ENCODE measurements around the gene UBE2G1.

The UBE2G1 gene

DNA sequence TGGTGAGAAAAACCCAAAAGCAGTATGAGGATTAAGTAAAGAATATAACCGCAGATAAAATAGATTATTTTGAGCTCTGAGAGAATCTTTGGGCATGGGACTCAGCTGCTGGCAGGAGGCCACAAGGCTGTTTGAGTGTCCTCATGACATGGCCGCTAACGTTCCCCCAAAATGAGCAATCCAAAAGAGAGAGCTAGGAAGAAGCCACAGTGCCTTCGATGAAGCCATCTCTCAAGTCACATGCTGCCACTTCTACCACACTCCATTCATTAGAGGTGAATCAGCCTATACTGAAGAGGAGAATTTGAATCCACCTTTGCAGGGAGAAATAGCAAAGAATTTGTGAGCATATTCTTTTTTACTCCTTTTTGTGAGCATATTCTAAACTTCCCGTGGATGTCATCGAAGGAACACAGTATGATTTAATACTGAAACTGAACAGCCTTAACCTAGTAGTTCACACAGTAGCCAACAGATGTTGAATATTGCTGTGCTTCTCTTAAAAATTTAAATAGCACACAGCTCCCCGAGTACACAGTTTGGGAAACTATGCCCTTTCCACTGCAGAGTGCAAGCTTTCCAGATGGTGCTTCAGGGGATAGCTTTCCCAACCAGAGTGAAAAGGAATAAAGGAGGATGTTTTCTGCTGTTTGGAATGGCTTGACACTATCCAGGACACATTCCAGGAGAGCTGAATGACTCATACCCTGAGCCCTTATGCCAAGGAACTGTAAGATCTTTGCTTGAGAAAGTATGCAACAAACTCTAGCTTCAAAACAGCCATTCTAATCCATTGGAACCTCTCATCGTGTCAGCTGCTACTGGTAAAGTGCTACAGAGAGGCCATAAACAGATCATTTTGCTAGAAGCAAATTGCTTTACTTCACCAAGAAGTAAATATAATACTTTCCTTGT is 136.6 kb downstream of the UBE2G1 start:
- WGBS (ENCODE audit: insufficient coverage), result 100% methylated on average over 5 of the region's 8 CpGs
- Histone ChIP-seq H3K4me3 (ENCODE audit: control insufficient read depth in 1 of 7, extremely low read depth in 1 of 7, insufficient read depth in 4 of 7, low read depth in 2 of 7, low read length in 6 of 7) (no peak overlapping the region), H3K9me3 (ENCODE audit: control extremely low read depth in 1 of 5, control insufficient read depth in 4 of 5, insufficient read depth in 2 of 5, low read depth in 1 of 5, low read length in 4 of 5) (no peaks in the 10 kb centered on the region), H3K4me1 (ENCODE audit: control extremely low read depth in 1 of 4, control insufficient read depth in 4 of 4, insufficient read depth in 4 of 4, low read length in 3 of 4) (no peaks in the 10 kb centered on the region), H3K27ac (ENCODE audit: insufficient read depth in 1 of 2, low read depth in 1 of 2, low read length in 2 of 2, poor library complexity in 1 of 2, severe bottlenecking in 2 of 2) (no peak overlapping the region), H3K27me3 (replicated peaks in 2 of 5; ENCODE audit: control insufficient read depth in 4 of 5, insufficient read depth in 5 of 5, low read length in 4 of 5) (no peaks in the 10 kb centered on the region), H3K36me3 (ENCODE audit: control insufficient read depth in 4 of 4, insufficient read depth in 4 of 4, low read length in 3 of 4) (peaks cover 12 to 46% (median 28%) of the 10 kb centered on the region in 4 experiments)
- no peak for DNase-seq
- POLR2A ChIA-PET, result interaction anchor here (0.6 kb wide), 1 partner anchor 151 kb away, joined by 9 read pairs; no protein-coding TSS in a partner anchor
- CTCF ChIA-PET, result interaction anchor here (1.1 to 2.2 kb wide), 6 partner anchors 9 to 186 kb away, joined by 3 to 13 read pairs (median 7); no protein-coding TSS in a partner anchor

DNA sequence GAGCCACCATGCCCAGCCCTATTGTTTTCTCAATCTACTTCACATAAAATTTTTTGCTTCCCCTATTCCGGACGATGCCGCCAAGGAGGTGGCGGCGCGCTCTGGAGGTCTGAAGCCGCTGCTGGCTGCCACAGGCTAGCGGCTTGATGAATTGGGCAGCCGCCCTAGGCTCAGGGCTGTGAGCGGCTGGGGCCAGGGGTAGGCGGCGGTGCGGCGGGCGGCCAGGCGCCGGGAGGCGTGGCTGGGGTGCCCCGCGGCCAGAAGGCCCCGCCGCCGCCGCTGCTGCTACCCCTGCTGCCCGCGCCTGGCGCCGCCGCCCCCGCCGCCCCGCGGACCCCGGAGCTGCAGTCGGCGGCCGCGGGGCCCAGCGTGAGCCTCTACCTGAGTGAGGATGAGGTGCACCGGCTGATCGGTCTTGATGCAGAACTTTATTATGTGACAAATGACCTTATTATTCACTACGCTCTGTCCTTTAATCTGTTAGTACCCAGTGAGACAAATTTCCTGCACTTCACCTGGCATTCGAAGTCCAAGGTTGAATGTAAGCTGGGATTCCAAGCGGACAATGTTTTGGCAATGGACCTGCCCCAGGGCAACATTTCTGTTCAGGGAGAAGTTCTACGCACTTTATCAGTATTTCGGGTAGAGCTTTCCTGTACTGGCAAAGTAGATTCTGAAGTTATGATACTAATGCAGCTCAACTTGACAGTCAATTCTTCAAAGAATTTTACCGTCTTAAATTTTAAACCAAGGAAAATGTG is 144.4 kb downstream of the UBE2G1 start:
- CTCF ChIA-PET, result interaction anchor here (0.8 kb wide), 1 partner anchor 18 kb away, joined by 3 read pairs; no protein-coding TSS in a partner anchor
- Histone ChIP-seq H3K27ac (ENCODE audit: insufficient read depth in 1 of 2, low read depth in 1 of 2, low read length in 2 of 2, poor library complexity in 1 of 2, severe bottlenecking in 2 of 2) (no peak overlapping the region), H3K9me3 (ENCODE audit: control extremely low read depth in 1 of 5, control insufficient read depth in 4 of 5, insufficient read depth in 2 of 5, low read depth in 1 of 5, low read length in 4 of 5) (no peaks in the 10 kb centered on the region), H3K27me3 (replicated peaks in 2 of 5; ENCODE audit: control insufficient read depth in 4 of 5, insufficient read depth in 5 of 5, low read length in 4 of 5) (no peaks in the 10 kb centered on the region), H3K4me1 (ENCODE audit: control extremely low read depth in 1 of 4, control insufficient read depth in 4 of 4, insufficient read depth in 4 of 4, low read length in 3 of 4) (no peaks in the 10 kb centered on the region), H3K36me3 (ENCODE audit: control insufficient read depth in 4 of 4, insufficient read depth in 4 of 4, low read length in 3 of 4) (peaks cover 2 to 17% (median 10%) of the 10 kb centered on the region in 4 experiments), H3K4me3 (ENCODE audit: control insufficient read depth in 1 of 7, extremely low read depth in 1 of 7, insufficient read depth in 4 of 7, low read depth in 2 of 7, low read length in 6 of 7) (no peak overlapping the region)
- no peak for DNase-seq
- POLR2A ChIA-PET, result no interaction called here
- 93% methylated on average over 43 of the region's 47 CpGs for WGBS (ENCODE audit: insufficient coverage)

DNA sequence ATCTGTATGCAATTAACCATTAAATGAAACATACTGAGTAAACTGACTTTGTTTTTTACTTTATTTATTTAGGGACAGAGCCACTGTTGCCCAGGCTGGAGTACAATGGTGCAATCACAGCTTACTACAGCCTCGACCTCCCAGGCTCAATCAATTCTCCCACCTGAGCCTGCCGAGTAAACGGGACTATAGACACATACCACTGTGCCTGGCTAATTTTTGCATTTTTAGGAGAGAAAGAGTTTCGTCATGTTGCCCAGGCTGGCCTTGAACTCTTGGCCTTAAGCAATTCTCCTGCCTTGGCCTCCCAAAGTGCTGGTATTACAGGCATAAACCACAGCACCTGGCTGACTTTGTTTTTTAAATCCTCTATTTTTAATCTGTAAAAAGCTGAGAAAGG is 145.3 kb downstream of the UBE2G1 start:
- 92% methylated on average over 4 of the region's 4 CpGs for WGBS (ENCODE audit: insufficient coverage)
- Histone ChIP-seq H3K4me3 (ENCODE audit: control insufficient read depth in 1 of 7, extremely low read depth in 1 of 7, insufficient read depth in 4 of 7, low read depth in 2 of 7, low read length in 6 of 7) (no peak overlapping the region), H3K9me3 (ENCODE audit: control extremely low read depth in 1 of 5, control insufficient read depth in 4 of 5, insufficient read depth in 2 of 5, low read depth in 1 of 5, low read length in 4 of 5) (no peaks in the 10 kb centered on the region), H3K27me3 (replicated peaks in 2 of 5; ENCODE audit: control insufficient read depth in 4 of 5, insufficient read depth in 5 of 5, low read length in 4 of 5) (no peaks in the 10 kb centered on the region), H3K4me1 (ENCODE audit: control extremely low read depth in 1 of 4, control insufficient read depth in 4 of 4, insufficient read depth in 4 of 4, low read length in 3 of 4) (no peaks in the 10 kb centered on the region), H3K27ac (ENCODE audit: insufficient read depth in 1 of 2, low read depth in 1 of 2, low read length in 2 of 2, poor library complexity in 1 of 2, severe bottlenecking in 2 of 2) (no peak overlapping the region), H3K36me3 (ENCODE audit: control insufficient read depth in 4 of 4, insufficient read depth in 4 of 4, low read length in 3 of 4) (peaks cover 2 to 21% (median 12%) of the 10 kb centered on the region in 4 experiments)
- no peak for DNase-seq
- ChIA-PET POLR2A (no interaction called here), CTCF (no interaction called here)

DNA sequence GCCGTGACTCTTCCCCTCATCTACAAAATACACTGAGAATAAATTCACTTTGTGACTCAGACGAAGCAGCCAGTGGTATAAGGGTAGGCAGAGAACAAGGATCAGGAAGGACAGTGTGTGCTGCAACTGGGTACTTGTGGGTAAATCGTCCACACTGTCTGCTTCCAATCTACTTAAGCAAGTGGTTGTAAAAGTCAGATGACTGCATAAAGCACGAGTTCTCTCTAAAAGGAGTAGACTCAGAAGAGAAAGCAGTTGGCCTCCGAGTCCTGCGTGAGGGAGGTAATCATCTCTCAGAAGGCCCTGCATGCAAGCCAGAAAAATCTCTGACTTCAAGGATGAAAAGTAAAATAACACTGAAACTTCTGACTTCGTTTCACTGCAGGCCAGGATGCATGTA is 145.8 kb downstream of the UBE2G1 start:
- no peaks in the 10 kb centered on the region for H3K9me3 ChIP-seq (ENCODE audit: control extremely low read depth in 1 of 5, control insufficient read depth in 4 of 5, insufficient read depth in 2 of 5, low read depth in 1 of 5, low read length in 4 of 5)
- H3K4me1 ChIP-seq (ENCODE audit: control extremely low read depth in 1 of 4, control insufficient read depth in 4 of 4, insufficient read depth in 4 of 4, low read length in 3 of 4), result no peaks in the 10 kb centered on the region
- no peak for DNase-seq
- H3K27ac ChIP-seq (ENCODE audit: insufficient read depth in 1 of 2, low read depth in 1 of 2, low read length in 2 of 2, poor library complexity in 1 of 2, severe bottlenecking in 2 of 2), result no peak overlapping the region
- ChIA-PET POLR2A (interaction anchor here (0.6 kb wide), 1 partner anchor 32 kb away, joined by 3 read pairs; no protein-coding TSS in a partner anchor), CTCF (interaction anchor here (2.5 kb wide), 1 partner anchor 196 kb away, joined by 8 read pairs; no protein-coding TSS in a partner anchor)
- H3K27me3 ChIP-seq (replicated peaks in 2 of 5; ENCODE audit: control insufficient read depth in 4 of 5, insufficient read depth in 5 of 5, low read length in 4 of 5), result no peaks in the 10 kb centered on the region
- H3K36me3 ChIP-seq (ENCODE audit: control insufficient read depth in 4 of 4, insufficient read depth in 4 of 4, low read length in 3 of 4), result peaks cover 5 to 22% (median 12%) of the 10 kb centered on the region in 4 experiments
- 97% methylated on average over 6 of the region's 7 CpGs for WGBS (ENCODE audit: insufficient coverage)
- H3K4me3 ChIP-seq (ENCODE audit: control insufficient read depth in 1 of 7, extremely low read depth in 1 of 7, insufficient read depth in 4 of 7, low read depth in 2 of 7, low read length in 6 of 7), result no peak overlapping the region

Measured in common myeloid progenitor, CD34-positive (primary cell).